Activated CD4-positive, alpha-beta T cell treated with anti-CD3 and anti-CD28 coated beads for 4 hours (primary cell): ENCODE measurements around the gene EDA.
"Not testable (repeated sequence)": the region's sequence is repeated elsewhere in the genome, so short reads cannot be mapped to it uniquely, and the experiment has no call there.

ENCODE experiments used
- DNase-seq, 2 donors: peaks; one replicate each; pipeline ENCODE4 v3.0.0-alpha.2; 2020

EDA gene

GRCh38 chrX:69748055-69748454 is 132.1 kb downstream of the EDA start:
- no peak for DNase-seq

DNA sequence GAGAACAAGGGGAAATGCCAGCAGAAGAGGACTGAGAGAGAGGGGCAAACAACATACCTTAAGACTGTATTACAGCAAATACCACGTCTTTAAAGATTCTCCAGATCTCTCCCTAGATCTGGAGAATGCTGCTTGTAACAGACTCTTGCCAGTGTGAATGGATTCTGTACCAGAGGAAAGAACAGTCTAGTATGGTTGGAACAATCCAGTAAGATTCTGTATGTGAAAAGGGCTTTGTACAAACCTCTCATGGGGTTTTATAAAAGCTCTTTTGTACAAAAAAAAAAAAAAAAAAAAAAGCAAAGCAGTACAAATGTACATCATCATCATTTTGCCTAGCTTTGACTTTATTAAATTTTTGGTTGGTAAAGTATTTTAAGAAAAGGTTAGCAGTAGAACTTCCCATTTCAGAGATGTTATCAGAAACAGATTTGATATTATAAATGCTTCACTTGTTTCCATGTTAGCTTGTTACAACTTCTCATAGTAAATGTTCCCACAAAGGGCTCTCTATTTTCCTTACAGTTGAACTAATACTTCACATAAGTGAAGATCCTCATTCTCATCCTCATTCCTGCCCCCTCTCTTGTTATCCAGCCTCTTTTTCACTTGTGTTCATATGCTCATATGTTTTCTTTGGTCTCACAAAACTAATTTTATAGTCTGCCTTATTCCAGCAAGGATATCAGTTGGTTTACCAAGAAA is 144.2 kb downstream of the EDA start:
- no peak for DNase-seq

- DNase-seq: no peak
Measured at GRCh38 chrX:69761633-69762032, 145.7 kb downstream of the EDA start.

DNA sequence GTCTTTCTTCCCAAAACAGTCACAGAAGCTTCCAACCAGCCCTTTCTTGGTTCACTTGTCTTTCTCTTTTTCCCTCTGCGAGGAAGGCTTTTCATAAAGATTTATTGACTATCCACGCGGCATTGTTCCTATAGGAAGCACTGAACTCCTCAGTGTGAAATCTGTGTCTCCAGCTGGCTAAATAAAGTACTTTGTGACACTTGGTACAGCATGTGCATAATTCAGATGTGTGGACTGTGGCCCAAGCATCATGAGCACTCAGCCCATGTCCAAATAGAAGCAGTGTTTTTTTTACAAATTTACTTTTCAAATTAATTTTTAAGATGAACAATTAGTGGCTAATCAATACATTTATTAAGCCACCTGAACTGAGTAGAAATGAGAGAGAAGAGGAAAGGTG is 146.4 kb downstream of the EDA start:
- no peak for DNase-seq

GRCh38 chrX:69793260-69793935 is 177.5 kb downstream of the EDA start:
- DNase-seq: no peak

DNA sequence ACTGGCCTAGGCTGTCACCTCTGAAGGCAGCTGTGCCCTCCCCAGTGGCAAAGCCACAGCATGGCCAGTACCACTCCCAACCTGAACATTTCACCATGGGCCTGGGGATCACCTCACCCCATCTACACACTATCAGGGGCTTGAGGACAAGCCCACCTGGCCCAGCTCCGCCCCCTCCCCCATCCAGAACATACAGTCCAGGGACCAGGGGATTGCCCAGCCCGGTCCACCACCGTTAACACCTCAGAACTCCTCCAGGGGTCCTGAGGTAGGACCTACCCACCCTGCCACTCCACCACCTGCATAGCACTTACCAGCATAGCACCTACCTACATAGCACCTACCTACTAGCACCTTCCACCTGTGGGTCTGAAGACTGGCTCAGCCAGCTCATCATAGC is 179.8 kb downstream of the EDA start:
- DNase-seq: no peak

DNA sequence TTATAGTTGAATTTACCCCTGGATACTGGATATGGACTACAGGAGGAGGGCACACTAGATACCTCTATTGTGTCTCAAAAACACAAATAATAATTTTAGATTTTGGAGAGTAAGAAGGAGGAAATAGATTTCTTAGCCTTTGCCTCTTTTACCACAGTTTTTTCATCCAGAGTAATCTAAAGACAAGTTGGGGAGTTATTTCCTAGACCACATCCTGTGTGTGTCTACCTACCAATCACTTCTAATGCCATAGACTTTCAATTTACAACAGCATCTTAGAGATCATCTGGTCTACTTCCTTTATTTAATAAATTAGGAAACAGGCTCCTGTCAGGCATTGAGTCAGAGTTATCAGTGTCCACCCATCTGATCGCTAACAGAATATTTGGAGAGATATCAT is 191.5 kb downstream of the EDA start:
- DNase-seq: no peak

DNA sequence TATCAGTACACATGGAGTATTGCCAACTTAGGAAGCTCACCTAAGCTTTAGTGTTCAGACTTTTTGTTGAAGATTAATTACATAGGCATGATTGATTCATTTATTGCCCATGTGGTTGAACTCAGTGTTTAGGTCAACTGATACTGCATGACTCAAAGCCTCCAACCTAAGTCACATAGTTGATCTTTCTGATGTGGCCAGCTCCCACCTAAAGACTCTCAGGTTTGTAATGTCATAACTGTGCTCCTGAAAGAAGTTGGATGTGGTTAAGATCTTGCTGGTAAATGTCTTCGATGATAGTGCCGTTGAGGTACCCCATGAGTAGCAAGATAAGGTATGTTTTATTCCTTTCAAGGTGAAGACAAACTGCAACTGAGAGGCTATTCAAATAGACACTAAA is 192.5 kb downstream of the EDA start:
- DNase-seq: no peak

DNA sequence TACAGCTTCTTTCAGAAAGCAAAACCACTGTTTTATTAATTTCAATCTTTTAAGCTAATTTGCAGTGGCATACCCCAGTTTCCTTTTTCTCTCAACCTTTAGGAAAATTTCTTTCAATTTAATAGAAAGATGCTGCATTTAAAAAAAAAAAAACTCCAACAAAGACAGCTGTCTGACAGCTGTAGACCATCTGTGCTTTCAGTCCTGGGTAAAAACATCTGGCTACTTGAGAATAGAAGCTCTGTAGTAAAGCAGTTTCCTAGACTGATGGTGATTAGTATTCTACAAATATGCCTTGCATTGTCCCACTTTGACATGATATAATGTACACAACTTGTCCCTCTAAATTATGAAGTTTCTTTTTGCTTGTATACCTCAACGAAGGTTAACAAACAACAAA is 197.8 kb downstream of the EDA start:
- DNase-seq: no peak

DNA sequence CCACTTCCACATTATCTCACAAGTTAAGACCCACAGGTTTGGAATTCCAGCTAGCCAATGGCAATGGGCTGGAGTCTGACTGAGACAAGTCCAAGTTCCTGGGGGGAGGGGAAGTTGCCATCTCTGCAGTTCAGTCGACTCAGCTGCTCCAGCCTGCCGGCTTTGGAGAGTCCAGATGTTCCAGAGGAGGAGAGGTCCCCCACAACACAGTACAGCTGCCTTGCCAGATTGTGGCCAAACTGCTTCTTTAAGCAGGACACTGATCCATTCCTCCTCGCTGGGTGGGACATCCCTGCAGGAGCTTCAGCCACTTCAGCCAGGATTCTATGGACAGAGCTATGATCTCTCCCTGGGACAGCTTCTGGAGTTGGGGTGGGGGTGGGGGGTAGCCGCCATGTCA is 199.2 kb downstream of the EDA start:
- no peak for DNase-seq

- DNase-seq: no peak
Measured at GRCh38 chrX:69815519-69815918, 199.6 kb downstream of the EDA start.

DNA sequence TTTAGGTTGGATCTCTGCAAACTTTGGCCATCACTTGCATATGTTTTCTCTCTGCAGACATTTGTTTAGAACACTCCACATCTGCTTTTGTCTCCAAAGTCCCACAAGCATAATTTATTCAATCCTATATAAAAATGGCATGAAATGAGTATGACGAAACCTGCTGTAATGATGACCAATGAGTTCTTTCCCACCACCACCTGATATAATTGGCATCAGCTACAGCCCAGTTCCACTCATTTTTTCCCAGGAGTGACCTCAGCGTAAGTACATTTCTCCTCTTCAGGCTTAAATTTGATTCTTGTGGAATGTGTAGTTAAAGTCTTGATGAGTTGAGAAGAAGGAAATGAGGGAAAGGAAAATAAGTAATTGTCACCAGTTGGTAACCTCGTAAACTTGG is 228.7 kb downstream of the EDA start:
- DNase-seq: no peak

DNA sequence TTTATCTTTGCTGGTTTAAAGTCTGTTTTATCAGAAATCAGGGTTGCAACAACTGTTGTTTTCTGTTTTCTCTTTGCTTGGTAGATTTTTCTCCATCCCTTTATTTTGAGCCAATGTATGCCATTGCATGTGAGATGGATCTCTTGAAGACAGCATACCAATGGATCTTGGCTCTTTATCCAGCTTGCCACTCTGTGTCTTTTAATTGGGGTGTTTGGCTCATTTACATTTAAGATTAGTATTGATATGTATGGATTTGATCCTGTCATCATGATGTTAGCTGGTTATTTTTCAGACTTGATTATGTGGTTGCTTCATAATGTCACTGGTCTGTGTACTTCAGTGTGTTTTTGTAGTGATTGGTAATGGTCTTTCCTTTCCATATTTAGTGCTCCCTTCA is 244.1 kb downstream of the EDA start:
- DNase-seq: not testable (repeated sequence)

DNA sequence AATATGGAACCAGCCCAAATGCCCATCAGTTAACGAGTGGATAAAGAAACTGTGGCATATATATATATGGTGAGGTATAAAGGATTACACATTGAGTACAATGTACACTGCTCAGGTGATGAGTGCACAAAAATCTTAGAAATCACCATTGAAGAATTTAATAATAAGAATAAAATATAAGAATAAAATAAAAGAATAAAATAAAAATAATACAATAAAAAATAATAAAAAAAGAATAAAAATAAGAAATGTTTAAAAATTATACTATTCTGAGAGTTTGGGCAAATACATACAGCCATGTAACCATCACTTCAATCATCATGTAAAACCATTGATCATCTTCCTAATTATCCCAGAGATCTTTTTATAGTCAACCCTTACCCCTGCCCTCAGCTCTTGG is 260.3 kb downstream of the EDA start:
- no peak for DNase-seq

DNA sequence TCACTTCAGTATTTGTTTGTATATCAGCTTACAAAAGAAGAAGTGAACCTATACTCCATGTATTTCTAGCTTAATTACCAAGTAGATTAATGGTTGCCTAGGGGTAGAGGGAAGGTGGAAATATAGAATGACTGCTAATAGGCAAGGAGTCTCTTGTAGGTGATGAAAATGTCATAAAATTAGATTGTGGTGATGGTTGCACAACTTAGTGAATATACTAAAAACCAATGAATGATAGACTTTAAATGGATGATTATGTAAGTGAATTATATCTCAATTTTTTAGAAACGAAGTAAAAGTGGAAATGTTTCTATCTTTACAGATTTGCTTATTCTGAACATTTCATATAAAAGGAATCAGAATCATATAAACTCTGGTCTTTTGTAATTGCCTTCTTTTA is 268.3 kb downstream of the EDA start:
- no peak for DNase-seq

DNA sequence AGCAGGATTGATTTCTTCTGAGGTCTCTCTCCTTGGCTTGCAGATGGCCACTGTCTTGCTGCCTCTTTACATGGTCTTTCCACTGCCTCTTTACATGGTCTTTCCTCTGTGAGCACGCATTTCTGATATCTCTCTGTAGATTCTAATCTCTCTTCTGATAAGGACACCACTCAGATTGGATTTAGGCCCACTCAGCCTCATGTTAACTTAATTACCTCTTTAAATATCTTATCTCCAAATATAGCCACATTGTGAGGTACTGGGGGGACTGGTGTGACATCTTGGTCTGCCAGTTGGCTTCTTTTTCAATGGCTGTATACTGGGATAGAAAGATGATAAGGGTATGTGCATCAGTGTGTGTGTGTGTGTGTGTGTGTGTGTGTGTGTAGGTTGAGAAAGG is 280.1 kb downstream of the EDA start:
- no peak for DNase-seq

DNA sequence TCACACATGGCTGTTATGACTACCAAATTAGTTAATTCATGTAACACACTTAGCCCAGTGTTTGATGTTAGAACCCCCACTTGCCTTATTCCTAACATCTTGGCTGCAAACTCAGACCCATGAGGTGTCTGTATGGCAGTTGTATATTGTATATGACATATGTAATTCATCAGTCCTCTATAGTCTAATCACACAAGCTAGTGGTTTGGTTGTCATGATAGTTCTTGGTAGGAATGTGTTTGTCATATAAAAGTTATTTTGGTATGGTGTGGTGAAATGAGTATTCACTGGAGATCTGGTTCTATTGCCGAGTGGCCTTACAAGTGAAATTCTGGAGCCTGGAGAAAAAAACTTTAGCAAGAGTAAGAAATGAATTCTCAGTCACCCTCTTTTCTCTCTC is 284.6 kb downstream of the EDA start:
- DNase-seq: no peak

DNA sequence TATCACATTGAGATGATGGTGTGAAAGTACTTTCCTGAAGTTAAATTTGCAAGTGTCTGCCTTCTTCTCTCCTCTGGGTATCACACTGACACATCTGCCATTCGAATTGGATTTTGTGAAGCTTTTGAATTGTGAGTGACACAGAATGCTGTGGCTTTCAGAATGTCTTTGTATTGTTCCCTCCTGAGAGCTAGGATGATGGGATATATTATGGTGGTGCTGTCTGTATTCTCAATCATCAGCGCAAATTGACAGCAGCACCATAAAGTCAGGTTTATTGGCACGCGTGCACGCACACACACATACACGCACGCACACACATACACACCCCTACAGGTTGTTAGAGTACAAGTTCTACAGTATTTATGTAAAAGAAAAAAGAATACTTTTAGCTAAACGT is 290.5 kb downstream of the EDA start:
- DNase-seq: no peak

DNA sequence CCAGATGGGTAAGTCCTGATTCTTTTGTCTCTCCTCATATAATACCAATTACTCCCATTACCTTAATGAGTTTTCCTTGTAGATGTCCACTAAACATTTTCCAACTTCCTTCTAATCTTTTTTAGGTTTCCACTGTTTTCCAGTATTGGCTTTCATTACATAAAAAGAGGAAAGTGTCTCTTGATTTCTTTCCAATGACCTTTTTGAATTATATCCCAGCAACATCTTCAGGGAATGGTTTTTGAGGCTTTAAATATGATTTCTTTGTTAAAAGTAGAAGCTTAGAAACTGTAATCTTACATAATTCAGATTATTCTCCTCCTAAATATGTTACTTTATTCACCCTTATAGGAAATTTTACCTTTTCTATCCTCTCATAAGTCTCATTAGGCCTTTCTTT is 298.9 kb downstream of the EDA start:
- DNase-seq: no peak

GRCh38 chrX:69919749-69920148 is 303.8 kb downstream of the EDA start:
- DNase-seq: no peak

DNA sequence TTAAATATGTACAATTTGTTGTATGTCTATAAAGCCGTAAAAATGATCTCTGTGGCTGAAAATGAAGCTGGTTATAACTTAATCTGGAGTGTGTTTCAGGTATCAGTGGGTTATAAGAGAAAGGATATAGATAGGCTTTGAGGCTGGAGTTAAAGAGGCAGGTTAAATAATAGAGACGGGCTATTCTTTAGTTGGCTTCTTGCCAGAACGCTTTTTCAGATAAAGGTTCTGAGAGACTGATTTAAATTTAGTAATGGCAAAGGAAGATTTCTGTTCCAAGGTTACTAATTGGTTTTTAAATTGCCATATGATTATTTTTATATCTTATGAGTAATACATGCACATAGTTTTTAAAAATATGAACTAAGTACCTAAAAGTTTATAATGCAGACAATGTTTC is 316.4 kb downstream of the EDA start:
- DNase-seq: no peak

GRCh38 chrX:69948276-69948797 is 332.4 kb downstream of the EDA start:
- DNase-seq: no peak

DNA sequence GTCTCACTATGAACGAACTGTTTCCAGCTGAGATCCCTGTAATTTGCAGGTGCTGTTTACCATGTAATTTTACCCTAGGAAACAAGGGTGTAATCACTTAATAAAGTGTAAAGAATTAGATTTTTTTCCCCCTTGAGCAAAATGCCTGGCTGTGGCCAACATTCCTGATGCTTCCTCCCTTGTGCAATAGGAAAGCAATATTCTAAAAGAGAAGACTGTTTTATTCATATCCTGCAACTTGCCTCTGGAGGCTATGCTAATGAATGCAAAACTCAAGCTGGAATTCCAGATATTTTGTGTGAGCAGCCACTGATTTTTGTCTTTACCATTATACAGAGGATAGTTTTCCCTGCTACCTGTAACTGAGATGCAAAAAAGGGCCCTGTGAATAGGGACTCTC is 335.8 kb downstream of the EDA start:
- DNase-seq: no peak

- no peak for DNase-seq
Measured at GRCh38 chrX:69959712-69960111, 343.8 kb downstream of the EDA start.
